B cell (primary cell): ENCODE data around the gene NR3C2. TPM values are rescaled to one million over a fixed set of nuclear protein-coding genes. Genes with fewer than 3 reads are reported as not detected.

ENCODE experiments used
- ATAC-seq: fragments of 200-7000 bp; cut with Tn5 transposase; one replicate; pipeline ENCODE4 v1.10.0; 2021; ENCODE audit warnings: low read depth, mild to moderate bottlenecking, moderate number of reproducible peaks, moderate library complexity
- CTCF ChIA-PET: fragments of 350-600 bp; sonication (Branson Sonifier 250); formaldehyde crosslinking; loops from one replicate; lab custom pipeline; 2021; ENCODE audit warnings: antibody characterized with exemption, inconsistent platforms; lab: Charles Lee
- POLR2A ChIA-PET: fragments of 350-600 bp; sonication (Branson Sonifier 250); formaldehyde crosslinking; loops from one replicate; lab custom pipeline; 2021; ENCODE audit warnings: antibody characterized with exemption; lab: Charles Lee
- DNase-seq: peaks from one replicate; pipeline ENCODE4 v3.0.0; 2013
- H2AFZ ChIP-seq: 2 replicates; pipeline ENCODE4 v1.6.1; 2012; ENCODE audit warnings: mild to moderate bottlenecking, low read depth, low read length; ENCODE audit not compliant: insufficient read depth, poor library complexity, severe bottlenecking
- H3K27ac ChIP-seq, 2 donors: 1 replicate in 1 of 2; 2 replicates in 1 of 2; pipeline ENCODE4 v1.5.1; 2012 to 2013; ENCODE audit warnings: low read length in 2 of 2, mild to moderate bottlenecking in 2 of 2, moderate library complexity in 1 of 2
- H3K27me3 ChIP-seq, 4 experiments: fragments of 200-600 bp in 1 of 4; sonication (generic) in 1 of 4; replicated peaks in 1 of 4; 1 replicate in 2 of 4; 2 replicates in 2 of 4; pipeline versions ENCODE4 v1.6.1 to v1.7.0; 2013 to 2016; ENCODE audit warnings: low read length in 3 of 4, mild to moderate bottlenecking in 2 of 4, mixed read lengths in 1 of 4, moderate library complexity in 1 of 4; ENCODE audit not compliant: insufficient read depth in 4 of 4, control insufficient read depth in 3 of 4; ENCODE audit errors: control extremely low read depth in 1 of 4
- H3K36me3 ChIP-seq, 2 experiments: replicated peaks in 1 of 2; 1 replicate in 1 of 2; 2 replicates in 1 of 2; pipeline versions ENCODE4 v1.6.1 to v1.7.1; 2013; ENCODE audit warnings: low read length in 1 of 2; ENCODE audit not compliant: insufficient read depth in 2 of 2, control insufficient read depth in 1 of 2; ENCODE audit errors: control extremely low read depth in 1 of 2, extremely low read depth in 1 of 2
- H3K4me1 ChIP-seq, 2 donors: fragments of 200-600 bp in 1 of 2; sonication (generic) in 1 of 2; 1 replicate in 1 of 2; 2 replicates in 1 of 2; pipeline versions ENCODE4 v1.5.1 to v1.6.1; 2013 to 2017; ENCODE audit warnings: low read length in 2 of 2; ENCODE audit not compliant: control insufficient read depth in 2 of 2, insufficient read depth in 2 of 2
- H3K4me2 ChIP-seq: replicated peaks from 2 replicates; pipeline ENCODE3; 2012; ENCODE audit warnings: mild to moderate bottlenecking, low read depth, low read length; ENCODE audit not compliant: poor library complexity, severe bottlenecking
- H3K4me3 ChIP-seq, 5 experiments: fragments of 200-600 bp in 1 of 5; sonication (generic) in 1 of 5; 1 replicate in 3 of 5; 2 replicates in 2 of 5; pipeline versions ENCODE4 v1.5.1 to v1.7.0; 2011 to 2016; ENCODE audit warnings: low read length in 4 of 5, mild to moderate bottlenecking in 4 of 5, low read depth in 2 of 5, control low read depth in 1 of 5, moderate library complexity in 1 of 5; ENCODE audit not compliant: insufficient read depth in 1 of 5; ENCODE audit errors: control extremely low read depth in 1 of 5, extremely low read depth in 1 of 5
- H3K79me2 ChIP-seq: fragments of 200-600 bp; sonication (generic); one replicate; pipeline ENCODE4 v1.6.0; 2016; ENCODE audit warnings: low read length; ENCODE audit not compliant: control insufficient read depth, insufficient read depth
- H3K9ac ChIP-seq: fragments of 200-600 bp; sonication (generic); 2 replicates; pipeline ENCODE4 v1.6.1; 2017; ENCODE audit warnings: mild to moderate bottlenecking, low read length, moderate library complexity
- H3K9me3 ChIP-seq, 3 donors: one replicate each; pipeline versions ENCODE4 v1.6.1 to v1.7.1; 2013; ENCODE audit warnings: low read length in 2 of 3; ENCODE audit not compliant: control insufficient read depth in 2 of 3, insufficient read depth in 1 of 3; ENCODE audit errors: control extremely low read depth in 1 of 3
- H4K20me1 ChIP-seq: 2 replicates; pipeline ENCODE4 v1.6.0; 2012; ENCODE audit warnings: mild to moderate bottlenecking, low read length; ENCODE audit not compliant: insufficient read depth, control insufficient read depth, poor library complexity, severe bottlenecking
- H3K27ac Mint-ChIP-seq: one replicate; pipeline ENCODE4 v1.8.0; 2021; ENCODE audit warnings: mixed read lengths
- H3K27me3 Mint-ChIP-seq: one replicate; pipeline ENCODE4 v1.8.0; 2021; ENCODE audit warnings: mixed read lengths
- H3K4me1 Mint-ChIP-seq: one replicate; pipeline ENCODE4 v1.8.0; 2021; ENCODE audit warnings: mixed read lengths
- H3K4me3 Mint-ChIP-seq: one replicate; pipeline ENCODE4 v1.8.0; 2021; ENCODE audit warnings: mixed read lengths
- H3K9me3 Mint-ChIP-seq: one replicate; pipeline ENCODE4 v1.8.0; 2022; ENCODE audit warnings: mixed read lengths; ENCODE audit not compliant: insufficient read depth
- EZH2 ChIP-seq: IDR thresholded peaks from 2 replicates; pipeline ENCODE4 v1.6.1; 2012; ENCODE audit warnings: borderline replicate concordance, low read depth, mild to moderate bottlenecking, moderate library complexity, low read length; ENCODE audit not compliant: insufficient read depth, poor library complexity, severe bottlenecking
- WGBS: methylation state at CpG from one replicate; pipeline ENCODE4 v1.1.5; 2013; ENCODE audit warnings: missing lambda C conversion rate; ENCODE audit not compliant: insufficient coverage; 5-methylcytosine and 5-hydroxymethylcytosine counted together
- intact Hi-C: fragments of 100-400 bp; cut with micrococcal nuclease; formaldehyde crosslinking; loops from one replicate; pipeline ENCODE4 v1.10.0; 2022
- polyA plus RNA-seq: library from polyadenylated mRNA; depleted of rRNA; stranded (reverse); fragments of >200 nt; gene quantifications from 2 replicates; pipeline ENCODE4 v1.2.3, GENCODE V29; 2012
- total RNA-seq, 2 donors: library from RNA; stranded (reverse); fragments of 120-200 nt in 1 of 2; gene quantifications; 1 replicate in 1 of 2; 2 replicates in 1 of 2; pipeline versions ENCODE4 v1.2.3 to v1.2.4, GENCODE V29; 2013 to 2022
- TF ChIP-seq, protein P1 (sequence below): fragments of 200-600 bp; IDR thresholded peaks from one replicate; pipeline ENCODE4 v1.8.0; 2022; ENCODE audit warnings: antibody characterized with exemption, mild to moderate bottlenecking

The NR3C2 gene
- total and polyA plus RNA-seq, 2 donors (not counting 1 experiment from before 2014, with no cell fraction given) = 6.7 to 19.3 TPM

GRCh38 chr4:148184922-148185321 lies 257.3 kb downstream of the NR3C2 start:
- intact Hi-C loops = no loop called here
- H3K27me3 ChIP-seq = no peaks in the 10 kb centered on the region
- no peak for ATAC-seq
- Mint-ChIP-seq H3K27me3 (no peaks in the 10 kb centered on the region), H3K4me1 (no peaks in the 10 kb centered on the region), H3K9me3 (peaks cover 10% of the 10 kb centered on the region), H3K27ac (no peak overlapping the region), H3K4me3 (no peak overlapping the region)
- TF ChIP-seq, protein P1, sequence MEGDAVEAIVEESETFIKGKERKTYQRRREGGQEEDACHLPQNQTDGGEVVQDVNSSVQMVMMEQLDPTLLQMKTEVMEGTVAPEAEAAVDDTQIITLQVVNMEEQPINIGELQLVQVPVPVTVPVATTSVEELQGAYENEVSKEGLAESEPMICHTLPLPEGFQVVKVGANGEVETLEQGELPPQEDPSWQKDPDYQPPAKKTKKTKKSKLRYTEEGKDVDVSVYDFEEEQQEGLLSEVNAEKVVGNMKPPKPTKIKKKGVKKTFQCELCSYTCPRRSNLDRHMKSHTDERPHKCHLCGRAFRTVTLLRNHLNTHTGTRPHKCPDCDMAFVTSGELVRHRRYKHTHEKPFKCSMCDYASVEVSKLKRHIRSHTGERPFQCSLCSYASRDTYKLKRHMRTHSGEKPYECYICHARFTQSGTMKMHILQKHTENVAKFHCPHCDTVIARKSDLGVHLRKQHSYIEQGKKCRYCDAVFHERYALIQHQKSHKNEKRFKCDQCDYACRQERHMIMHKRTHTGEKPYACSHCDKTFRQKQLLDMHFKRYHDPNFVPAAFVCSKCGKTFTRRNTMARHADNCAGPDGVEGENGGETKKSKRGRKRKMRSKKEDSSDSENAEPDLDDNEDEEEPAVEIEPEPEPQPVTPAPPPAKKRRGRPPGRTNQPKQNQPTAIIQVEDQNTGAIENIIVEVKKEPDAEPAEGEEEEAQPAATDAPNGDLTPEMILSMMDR = no peak
- TF ChIP-seq EZH2 = no peak
- no peaks in the 10 kb centered on the region for H3K4me1 ChIP-seq
- H2AFZ ChIP-seq = no peak overlapping the region
- H3K9ac ChIP-seq = no peak overlapping the region
- ChIA-PET POLR2A (no interaction called here), CTCF (no interaction called here)
- no peak overlapping the region for H3K27ac ChIP-seq
- no CpG with 5 or more reads among the region's 4 CpGs for WGBS
- no peak for DNase-seq
- H3K4me2 ChIP-seq = no peak overlapping the region
- H4K20me1 ChIP-seq = no peaks in the 10 kb centered on the region
- H3K4me3 ChIP-seq = no peak overlapping the region
- H3K9me3 ChIP-seq = peaks cover 0 to 2% (median 0%) of the 10 kb centered on the region in 3 donors
- no peaks in the 10 kb centered on the region for H3K79me2 ChIP-seq
- no peaks in the 10 kb centered on the region for H3K36me3 ChIP-seq

GRCh38 chr4:148182230-148182911 lies 259.8 kb downstream of the NR3C2 start:
- H2AFZ ChIP-seq = no peak overlapping the region
- no peaks in the 10 kb centered on the region for H3K4me1 Mint-ChIP-seq
- H3K9ac ChIP-seq = no peak overlapping the region
- H3K79me2 ChIP-seq = no peaks in the 10 kb centered on the region
- intact Hi-C loops = no loop called here
- no peak overlapping the region for H3K27ac Mint-ChIP-seq
- DNase-seq (no peak), ATAC-seq (no peak)
- H3K27ac ChIP-seq = no peak overlapping the region
- H4K20me1 ChIP-seq = no peaks in the 10 kb centered on the region
- peaks cover 3% of the 10 kb centered on the region for H3K9me3 Mint-ChIP-seq
- H3K4me3 ChIP-seq = no peak overlapping the region
- H3K4me3 Mint-ChIP-seq = no peak overlapping the region
- H3K4me2 ChIP-seq = no peak overlapping the region
- no peak for TF ChIP-seq EZH2
- no peaks in the 10 kb centered on the region for H3K27me3 Mint-ChIP-seq
- ChIA-PET POLR2A (no interaction called here), CTCF (interaction anchor here (0.5 kb wide), 1 partner anchor 440 kb away, joined by 3 read pairs; no protein-coding TSS in a partner anchor)
- no peaks in the 10 kb centered on the region for H3K9me3 ChIP-seq
- H3K27me3 ChIP-seq = no peaks in the 10 kb centered on the region
- no peaks in the 10 kb centered on the region for H3K4me1 ChIP-seq
- no peaks in the 10 kb centered on the region for H3K36me3 ChIP-seq
- no CpG with 5 or more reads among the region's 3 CpGs for WGBS
